ENCODE results near the gene NRIP1. TPM values are rescaled to one million over a fixed set of nuclear protein-coding genes. Genes with fewer than 3 reads are reported as not detected.

Gene NRIP1
- total RNA-seq, 2 donors from 2014 or later: 49.5 to 89.3 TPM

GRCh38 chr21:15078180-15078579 lies 13.4 kb upstream of the NRIP1 start:
- H3K36me3 ChIP-seq: no peaks in the 10 kb centered on the region
- no peak overlapping the region for H3K9ac ChIP-seq (ENCODE audit: low read depth in 2 of 2, low read length in 2 of 2)
- no peak for TF ChIP-seq CTCF (IDR thresholded peaks at IDR 0.05)
- H3K4me3 ChIP-seq: no peak overlapping the region
- no peaks in the 10 kb centered on the region for H3K4me1 ChIP-seq
- H3K9me3 ChIP-seq: no peaks in the 10 kb centered on the region
- no peak for DNase-seq
- intact Hi-C loops (cut with DNase I): no loop called here
- no peaks in the 10 kb centered on the region for H3K27me3 ChIP-seq
- H3K27ac ChIP-seq: no peak overlapping the region

GRCh38 chr21:15077529-15078145 lies 12.8 kb upstream of the NRIP1 start:
- TF ChIP-seq CTCF (IDR thresholded peaks at IDR 0.05): no peak
- H3K36me3 ChIP-seq: no peaks in the 10 kb centered on the region
- intact Hi-C loops (cut with DNase I): no loop called here
- H3K27ac ChIP-seq: no peak overlapping the region
- H3K9me3 ChIP-seq: no peaks in the 10 kb centered on the region
- no peaks in the 10 kb centered on the region for H3K27me3 ChIP-seq
- no peak for DNase-seq
- no peaks in the 10 kb centered on the region for H3K4me1 ChIP-seq
- no peak overlapping the region for H3K9ac ChIP-seq (ENCODE audit: low read depth in 2 of 2, low read length in 2 of 2)
- no peak overlapping the region for H3K4me3 ChIP-seq

DNA sequence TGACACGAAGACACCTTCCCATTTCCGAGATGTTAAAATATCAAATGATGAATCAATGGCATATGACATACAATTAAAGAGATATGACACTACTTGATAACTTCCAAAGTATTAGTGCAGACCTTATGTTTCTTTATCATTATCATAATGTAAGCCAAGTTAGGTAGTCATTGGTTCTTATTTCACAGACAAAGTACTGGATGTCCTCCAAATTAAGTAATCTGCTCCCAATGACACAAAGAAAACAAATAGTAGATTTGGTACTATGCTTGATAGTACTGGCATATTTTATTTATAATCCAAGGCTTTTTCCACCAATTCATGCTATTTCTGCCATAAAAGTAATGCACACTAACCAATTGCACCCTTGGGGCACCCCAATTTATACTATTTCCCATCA lies 11.9 kb upstream of the NRIP1 start:
- H3K4me3 ChIP-seq: no peak overlapping the region
- H3K27ac ChIP-seq: no peak overlapping the region
- intact Hi-C loops (cut with DNase I): no loop called here
- H3K9me3 ChIP-seq: no peaks in the 10 kb centered on the region
- H3K27me3 ChIP-seq: no peaks in the 10 kb centered on the region
- TF ChIP-seq CTCF (IDR thresholded peaks at IDR 0.05): no peak
- DNase-seq: no peak
- no peaks in the 10 kb centered on the region for H3K4me1 ChIP-seq
- H3K9ac ChIP-seq (ENCODE audit: low read depth in 2 of 2, low read length in 2 of 2): no peak overlapping the region
- H3K36me3 ChIP-seq: no peaks in the 10 kb centered on the region

DNA sequence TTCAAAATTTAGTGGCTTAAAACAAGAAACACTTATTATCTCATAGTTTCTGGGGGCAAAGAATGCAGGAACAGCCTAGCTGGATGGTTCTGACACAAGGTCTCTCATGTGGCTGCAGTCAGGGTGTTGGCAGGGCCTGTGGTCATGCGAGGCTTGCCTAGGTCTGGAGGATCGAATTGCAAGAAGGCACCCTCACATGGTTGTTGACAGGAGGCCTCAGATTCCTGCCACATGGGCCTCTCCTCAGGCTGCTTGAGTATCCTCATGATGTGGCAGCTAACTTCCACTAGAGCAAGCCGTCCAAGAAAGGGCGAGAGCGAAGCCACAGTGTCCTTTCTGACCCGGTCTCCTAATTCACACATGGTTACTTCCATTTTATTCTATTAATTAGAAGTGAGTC lies 6.2 kb upstream of the NRIP1 start:
- H3K36me3 ChIP-seq: no peaks in the 10 kb centered on the region
- no peak for TF ChIP-seq CTCF (IDR thresholded peaks at IDR 0.05)
- H3K4me1 ChIP-seq: no peaks in the 10 kb centered on the region
- no peaks in the 10 kb centered on the region for H3K27me3 ChIP-seq
- intact Hi-C loops (cut with DNase I): no loop called here
- H3K9ac ChIP-seq (ENCODE audit: low read depth in 2 of 2, low read length in 2 of 2): no peak overlapping the region
- H3K4me3 ChIP-seq: no peak overlapping the region
- H3K27ac ChIP-seq: no peak overlapping the region
- DNase-seq: no peak
- no peaks in the 10 kb centered on the region for H3K9me3 ChIP-seq

DNA sequence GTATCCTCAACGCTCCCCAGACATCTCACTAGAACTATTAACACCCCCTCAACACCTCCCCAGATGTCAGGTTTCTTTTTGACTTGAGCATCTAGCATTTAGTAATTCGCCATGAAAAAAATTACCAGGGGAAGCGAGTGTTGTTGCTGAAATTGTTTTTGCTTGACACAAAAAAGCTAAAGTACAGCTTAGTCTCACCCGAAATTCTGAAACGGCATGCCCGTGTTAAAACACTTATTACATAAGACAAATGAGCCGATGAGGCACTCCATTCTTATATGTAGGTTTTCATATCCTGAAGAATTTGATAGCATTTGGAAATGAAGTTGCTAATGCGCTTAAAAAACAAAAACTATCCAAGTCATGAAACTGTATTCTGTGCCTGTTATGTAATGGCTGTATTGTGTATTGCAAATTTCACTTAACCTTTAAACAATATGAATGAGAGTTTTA lies 1.3 kb upstream of the NRIP1 start:
- H3K9me3 ChIP-seq: no peaks in the 10 kb centered on the region
- no peaks in the 10 kb centered on the region for H3K36me3 ChIP-seq
- intact Hi-C loops (cut with DNase I): loop anchor here (10.0 kb wide), 2 partner anchors 201 to 419 kb away; no protein-coding TSS in a partner anchor
- peak overlapping the region; percentile 26 to 93 for H3K9ac ChIP-seq (ENCODE audit: low read depth in 2 of 2, low read length in 2 of 2)
- DNase-seq: no peak
- H3K4me3 ChIP-seq: peak overlapping the region; percentile 61
- no peak for TF ChIP-seq CTCF (IDR thresholded peaks at IDR 0.05)
- no peaks in the 10 kb centered on the region for H3K4me1 ChIP-seq
- H3K27ac ChIP-seq: peak overlapping the region; percentile 97
- H3K27me3 ChIP-seq: no peaks in the 10 kb centered on the region

Measured in colonic mucosa (tissue), 4 donors.